Measurements from ENCODE around the gene CTNNA3.

GRCh38 chr10:66349076-66349475, 1346.9 kb downstream of the CTNNA3 start:
- no peak for TF ChIP-seq POLR2A (IDR thresholded peaks at IDR 0.05)
- TF ChIP-seq, protein P1, sequence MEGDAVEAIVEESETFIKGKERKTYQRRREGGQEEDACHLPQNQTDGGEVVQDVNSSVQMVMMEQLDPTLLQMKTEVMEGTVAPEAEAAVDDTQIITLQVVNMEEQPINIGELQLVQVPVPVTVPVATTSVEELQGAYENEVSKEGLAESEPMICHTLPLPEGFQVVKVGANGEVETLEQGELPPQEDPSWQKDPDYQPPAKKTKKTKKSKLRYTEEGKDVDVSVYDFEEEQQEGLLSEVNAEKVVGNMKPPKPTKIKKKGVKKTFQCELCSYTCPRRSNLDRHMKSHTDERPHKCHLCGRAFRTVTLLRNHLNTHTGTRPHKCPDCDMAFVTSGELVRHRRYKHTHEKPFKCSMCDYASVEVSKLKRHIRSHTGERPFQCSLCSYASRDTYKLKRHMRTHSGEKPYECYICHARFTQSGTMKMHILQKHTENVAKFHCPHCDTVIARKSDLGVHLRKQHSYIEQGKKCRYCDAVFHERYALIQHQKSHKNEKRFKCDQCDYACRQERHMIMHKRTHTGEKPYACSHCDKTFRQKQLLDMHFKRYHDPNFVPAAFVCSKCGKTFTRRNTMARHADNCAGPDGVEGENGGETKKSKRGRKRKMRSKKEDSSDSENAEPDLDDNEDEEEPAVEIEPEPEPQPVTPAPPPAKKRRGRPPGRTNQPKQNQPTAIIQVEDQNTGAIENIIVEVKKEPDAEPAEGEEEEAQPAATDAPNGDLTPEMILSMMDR (IDR thresholded peaks at IDR 0.05): no peak

All from uterus (tissue), 2 donors.